ENCODE data around the gene EMX2. TPM values are rescaled to one million over a fixed set of nuclear protein-coding genes. Genes with fewer than 3 reads are reported as not detected.
"Not testable (repeated sequence)": the region's sequence is repeated elsewhere in the genome, so short reads cannot be mapped to it uniquely, and the experiment has no call there.

EMX2 gene
- polyA plus RNA-seq (ENCODE audit: insufficient read length in 4 of 4) = 100 to 1,000 TPM; 142 to 186 (median 165) TPM

- no peak for DNase-seq (ENCODE audit: low read depth in 4 of 4, low spot score in 3 of 4)
These were observed at the start of gene EMX2 for GRCh38 chr10:117542706-117543224. EMX2 (plus strand) TSS chr10:117542746; CDS start chr10:117543268, 522 bp downstream.

GRCh38 chr10:117496031-117496430 lies 46.5 kb upstream of the EMX2 start:
- DNase-seq (ENCODE audit: low read depth in 4 of 4, low spot score in 3 of 4) = no peak

- DNase-seq (ENCODE audit: low read depth in 4 of 4, low spot score in 3 of 4) = peak; percentile 64 to 77 (median 71)
These were observed 45.9 kb upstream of the EMX2 start for GRCh38 chr10:117496616-117497028.

- no peak for DNase-seq (ENCODE audit: low read depth in 4 of 4, low spot score in 3 of 4)
These were observed 44.8 kb upstream of the EMX2 start for GRCh38 chr10:117497736-117498135.

GRCh38 chr10:117499248-117500105 lies 43.1 kb upstream of the EMX2 start:
- DNase-seq (ENCODE audit: low read depth in 4 of 4, low spot score in 3 of 4) = no peak

GRCh38 chr10:117500456-117500855 lies 42.1 kb upstream of the EMX2 start:
- no peak for DNase-seq (ENCODE audit: low read depth in 4 of 4, low spot score in 3 of 4)

- no peak for DNase-seq (ENCODE audit: low read depth in 4 of 4, low spot score in 3 of 4)
These were observed 41.0 kb upstream of the EMX2 start for GRCh38 chr10:117501460-117502035.

GRCh38 chr10:117502421-117503243 lies 39.9 kb upstream of the EMX2 start:
- DNase-seq (ENCODE audit: low read depth in 4 of 4, low spot score in 3 of 4) = no peak

GRCh38 chr10:117503244-117504205 lies 39.0 kb upstream of the EMX2 start:
- DNase-seq (ENCODE audit: low read depth in 4 of 4, low spot score in 3 of 4) = peak; percentile 29 to 63 (median 52)

- no peak for DNase-seq (ENCODE audit: low read depth in 4 of 4, low spot score in 3 of 4)
These were observed 38.0 kb upstream of the EMX2 start for GRCh38 chr10:117504562-117504961.

- DNase-seq (ENCODE audit: low read depth in 4 of 4, low spot score in 3 of 4) = not testable (repeated sequence)
These were observed 35.5 kb upstream of the EMX2 start for GRCh38 chr10:117507081-117507480.

GRCh38 chr10:117509573-117509972 lies 33.0 kb upstream of the EMX2 start:
- no peak for DNase-seq (ENCODE audit: low read depth in 4 of 4, low spot score in 3 of 4)

GRCh38 chr10:117511601-117512390 lies 30.8 kb upstream of the EMX2 start:
- no peak for DNase-seq (ENCODE audit: low read depth in 4 of 4, low spot score in 3 of 4)

GRCh38 chr10:117514971-117515370 lies 27.6 kb upstream of the EMX2 start:
- DNase-seq (ENCODE audit: low read depth in 4 of 4, low spot score in 3 of 4) = no peak

GRCh38 chr10:117516681-117517080 lies 25.9 kb upstream of the EMX2 start:
- DNase-seq (ENCODE audit: low read depth in 4 of 4, low spot score in 3 of 4) = no peak

GRCh38 chr10:117518246-117518645 lies 24.3 kb upstream of the EMX2 start:
- no peak for DNase-seq (ENCODE audit: low read depth in 4 of 4, low spot score in 3 of 4)

GRCh38 chr10:117519286-117519685 lies 23.3 kb upstream of the EMX2 start:
- no peak for DNase-seq (ENCODE audit: low read depth in 4 of 4, low spot score in 3 of 4)

- DNase-seq (ENCODE audit: low read depth in 4 of 4, low spot score in 3 of 4) = no peak
These were observed 22.7 kb upstream of the EMX2 start for GRCh38 chr10:117519879-117520278.

GRCh38 chr10:117530791-117531190 lies 11.8 kb upstream of the EMX2 start:
- DNase-seq (ENCODE audit: low read depth in 4 of 4, low spot score in 3 of 4) = no peak
